Measurements from ENCODE around the gene LIN54.
"Not testable (repeated sequence)": the region's sequence is repeated elsewhere in the genome, so short reads cannot be mapped to it uniquely, and the experiment has no call there.

The LIN54 gene

GRCh38 chr4:82957045-82957444 lies 53.6 kb downstream of the LIN54 start:
- in situ Hi-C loops (cut with HindIII; ENCODE audit: low pct_unique_long_range_greater_than_20kb, low sequenced_read_pairs) = no loop called here
- DNase-seq (ENCODE audit: low read depth in 1 of 2, low spot score in 1 of 2) = no peak
- no peak for TF ChIP-seq JUND (IDR thresholded peaks at IDR 0.05; ENCODE audit: low read depth)

- DNase-seq (ENCODE audit: low read depth in 1 of 2, low spot score in 1 of 2) = no peak
- in situ Hi-C loops (cut with HindIII; ENCODE audit: low pct_unique_long_range_greater_than_20kb, low sequenced_read_pairs) = no loop called here
- TF ChIP-seq JUND (IDR thresholded peaks at IDR 0.05; ENCODE audit: low read depth) = no peak
Measured at GRCh38 chr4:82954212-82954611, 56.4 kb downstream of the LIN54 start.

GRCh38 chr4:82951196-82951595 lies 59.4 kb downstream of the LIN54 start:
- TF ChIP-seq JUND (IDR thresholded peaks at IDR 0.05; ENCODE audit: low read depth) = no peak
- no peak for DNase-seq (ENCODE audit: low read depth in 1 of 2, low spot score in 1 of 2)
- in situ Hi-C loops (cut with HindIII; ENCODE audit: low pct_unique_long_range_greater_than_20kb, low sequenced_read_pairs) = no loop called here

- no peak for DNase-seq (ENCODE audit: low read depth in 1 of 2, low spot score in 1 of 2)
- TF ChIP-seq JUND (IDR thresholded peaks at IDR 0.05; ENCODE audit: low read depth) = no peak
- in situ Hi-C loops (cut with HindIII; ENCODE audit: low pct_unique_long_range_greater_than_20kb, low sequenced_read_pairs) = no loop called here
Measured at GRCh38 chr4:82948647-82949204, 61.9 kb downstream of the LIN54 start.

GRCh38 chr4:82947498-82947897 lies 63.1 kb downstream of the LIN54 start:
- in situ Hi-C loops (cut with HindIII; ENCODE audit: low pct_unique_long_range_greater_than_20kb, low sequenced_read_pairs) = no loop called here

DNA sequence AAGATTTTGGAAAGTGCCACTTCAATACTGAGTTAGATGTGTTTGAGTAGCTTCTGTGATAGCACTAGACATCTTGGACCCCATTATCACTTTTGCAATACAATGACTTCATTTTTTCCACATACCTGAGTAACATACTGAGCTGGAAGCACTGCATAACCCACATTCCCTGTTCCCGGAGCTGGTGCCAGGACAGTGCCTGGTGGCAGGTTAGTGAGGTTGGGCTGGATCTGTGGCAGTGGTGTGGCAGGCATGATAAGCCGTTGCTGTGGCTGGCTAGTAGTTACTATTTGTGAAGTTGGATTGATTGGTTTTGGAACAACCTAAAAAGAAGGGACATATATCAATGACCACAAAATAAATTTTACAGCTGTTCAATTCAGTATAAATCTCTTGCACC lies 71.2 kb downstream of the LIN54 start:
- in situ Hi-C loops (cut with HindIII; ENCODE audit: low pct_unique_long_range_greater_than_20kb, low sequenced_read_pairs) = no loop called here
- TF ChIP-seq JUND (IDR thresholded peaks at IDR 0.05; ENCODE audit: low read depth) = no peak
- DNase-seq (ENCODE audit: low read depth in 1 of 2, low spot score in 1 of 2) = no peak

More at GRCh38 chr4:82947498-82947897, 63.1 kb downstream of the LIN54 start:
- no peak for DNase-seq (ENCODE audit: low read depth in 1 of 2, low spot score in 1 of 2)
- no peak for TF ChIP-seq JUND (IDR thresholded peaks at IDR 0.05; ENCODE audit: low read depth)

GRCh38 chr4:82934441-82934840 lies 76.2 kb downstream of the LIN54 start:
- in situ Hi-C loops (cut with HindIII; ENCODE audit: low pct_unique_long_range_greater_than_20kb, low sequenced_read_pairs) = no loop called here
- DNase-seq (ENCODE audit: low read depth in 1 of 2, low spot score in 1 of 2) = no peak
- TF ChIP-seq JUND (IDR thresholded peaks at IDR 0.05; ENCODE audit: low read depth) = no peak

DNA sequence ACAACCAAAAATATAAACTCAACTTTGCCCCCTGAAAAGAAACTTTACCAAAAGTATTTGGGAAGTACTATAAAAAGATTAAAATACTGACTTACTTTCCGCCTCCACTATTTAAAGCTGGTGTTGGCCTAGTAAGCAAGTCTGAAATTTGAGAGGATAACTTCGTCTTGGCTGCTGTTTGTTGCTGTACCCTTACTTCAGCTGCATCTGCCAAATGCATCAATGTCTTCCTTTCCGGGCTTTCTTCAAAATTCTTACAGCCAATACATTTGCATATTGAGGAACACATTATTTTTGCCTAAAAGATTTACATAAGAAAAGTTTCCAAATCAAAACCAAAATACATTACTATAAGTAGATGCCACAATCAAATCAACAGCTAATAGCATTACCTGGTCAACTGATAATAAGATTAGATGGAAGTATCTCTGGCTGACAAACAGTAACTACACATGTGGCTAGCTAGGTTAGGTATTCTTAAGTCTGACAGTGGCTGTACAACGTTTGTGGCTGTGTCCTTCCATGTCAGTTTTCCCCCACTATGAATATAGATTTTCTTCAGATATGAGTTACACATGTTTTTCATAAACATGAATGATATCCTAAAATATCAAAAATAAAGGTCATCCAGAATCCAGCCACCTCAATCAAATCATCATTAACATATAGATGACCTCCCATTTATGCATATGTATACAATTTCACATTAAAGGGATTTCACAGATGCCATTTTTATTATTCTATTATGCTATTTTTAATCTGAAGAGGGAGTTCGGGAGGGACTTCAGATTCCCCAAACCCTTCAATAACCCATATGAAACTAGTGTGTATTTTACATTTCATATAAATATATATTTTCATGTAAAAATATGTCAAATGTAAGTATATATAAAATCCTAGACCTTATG lies 79.5 kb downstream of the LIN54 start:
- no peak for TF ChIP-seq JUND (IDR thresholded peaks at IDR 0.05; ENCODE audit: low read depth)
- DNase-seq (ENCODE audit: low read depth in 1 of 2, low spot score in 1 of 2) = no peak
- in situ Hi-C loops (cut with HindIII; ENCODE audit: low pct_unique_long_range_greater_than_20kb, low sequenced_read_pairs) = no loop called here

DNA sequence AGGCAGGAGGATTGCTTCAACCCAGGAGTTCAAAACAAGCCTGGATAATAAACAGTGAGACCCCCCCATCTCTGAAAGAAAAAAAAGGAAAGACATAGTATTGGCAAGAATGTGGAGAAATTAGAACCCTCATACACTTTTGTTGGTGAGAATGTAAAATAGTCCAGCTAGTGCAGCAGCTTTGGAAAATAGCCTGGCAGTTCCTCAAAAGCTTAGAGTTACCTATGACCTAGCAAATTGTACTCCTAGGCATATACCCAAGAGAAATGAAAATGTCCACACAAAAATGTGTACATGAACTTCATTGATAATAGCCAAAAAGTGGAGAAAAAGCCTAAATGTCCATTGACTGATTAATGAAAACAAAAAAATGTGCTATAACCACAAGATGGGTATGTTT lies 88.8 kb downstream of the LIN54 start:
- DNase-seq (ENCODE audit: low read depth in 1 of 2, low spot score in 1 of 2) = no peak
- in situ Hi-C loops (cut with HindIII; ENCODE audit: low pct_unique_long_range_greater_than_20kb, low sequenced_read_pairs) = no loop called here
- no peak for TF ChIP-seq JUND (IDR thresholded peaks at IDR 0.05; ENCODE audit: low read depth)

DNA sequence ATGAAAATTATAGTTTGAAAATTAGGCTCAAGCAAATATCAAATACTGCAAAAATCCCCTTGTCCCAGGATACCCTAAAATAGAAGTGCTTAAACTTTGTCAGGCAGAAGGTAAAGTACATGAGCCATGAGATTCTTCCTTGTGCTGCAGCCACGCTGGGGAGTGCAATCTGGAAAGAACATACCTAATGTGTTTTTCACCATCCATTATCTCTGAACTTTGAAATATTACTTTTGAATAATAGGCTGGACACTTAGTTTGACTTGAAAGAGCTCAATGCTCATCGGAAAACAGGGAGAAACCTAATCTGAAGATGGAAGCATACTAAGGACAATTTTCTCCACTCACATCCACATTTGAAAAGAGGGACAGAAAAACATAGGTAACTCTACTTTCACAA lies 91.2 kb downstream of the LIN54 start:
- no peak for DNase-seq (ENCODE audit: low read depth in 1 of 2, low spot score in 1 of 2)
- in situ Hi-C loops (cut with HindIII; ENCODE audit: low pct_unique_long_range_greater_than_20kb, low sequenced_read_pairs) = no loop called here
- TF ChIP-seq JUND (IDR thresholded peaks at IDR 0.05; ENCODE audit: low read depth) = no peak

GRCh38 chr4:82918091-82918490 lies 92.5 kb downstream of the LIN54 start:
- no peak for TF ChIP-seq JUND (IDR thresholded peaks at IDR 0.05; ENCODE audit: low read depth)
- DNase-seq (ENCODE audit: low read depth in 1 of 2, low spot score in 1 of 2) = no peak
- in situ Hi-C loops (cut with HindIII; ENCODE audit: low pct_unique_long_range_greater_than_20kb, low sequenced_read_pairs) = no loop called here

DNA sequence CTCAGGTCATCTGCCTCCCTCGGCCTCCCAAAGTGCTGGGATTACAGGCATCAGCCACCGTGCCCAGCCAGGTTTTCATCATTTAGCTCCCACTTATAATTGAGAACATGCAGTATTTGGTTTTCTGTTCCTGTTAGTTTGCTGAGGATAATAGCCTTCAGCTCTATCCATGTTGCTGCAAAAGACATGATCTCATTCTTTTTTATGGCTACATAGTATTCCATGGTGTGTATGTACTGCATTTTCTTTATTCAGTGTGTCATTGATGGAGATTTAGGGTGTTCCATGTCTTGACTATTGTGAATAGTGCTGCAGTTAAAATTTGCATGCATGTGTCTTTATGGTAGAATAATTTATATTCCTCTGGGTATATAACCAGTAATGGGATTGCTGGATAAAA lies 96.7 kb downstream of the LIN54 start:
- DNase-seq (ENCODE audit: low read depth in 1 of 2, low spot score in 1 of 2); in situ Hi-C loops (cut with HindIII; ENCODE audit: low pct_unique_long_range_greater_than_20kb, low sequenced_read_pairs): not testable (repeated sequence)

DNA sequence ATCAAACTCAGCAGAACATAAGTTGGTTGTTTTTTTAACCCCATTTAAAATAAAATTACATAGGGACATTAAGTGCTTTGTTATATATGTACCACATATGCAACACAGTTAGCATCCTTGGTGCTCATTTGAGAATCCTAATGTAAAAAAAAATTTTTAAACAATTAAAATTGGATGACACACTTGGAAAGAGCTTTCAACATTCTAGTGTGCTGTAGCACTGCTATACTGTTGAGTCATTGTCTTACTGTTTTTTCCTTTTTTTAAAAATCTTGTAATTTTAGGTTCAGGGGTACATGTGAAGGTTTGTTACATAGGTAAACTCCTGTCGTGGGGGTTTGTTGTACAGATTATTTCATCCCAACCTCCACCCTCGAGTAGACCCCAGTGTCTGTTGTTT lies 97.3 kb downstream of the LIN54 start:
- no peak for TF ChIP-seq JUND (IDR thresholded peaks at IDR 0.05; ENCODE audit: low read depth)
- in situ Hi-C loops (cut with HindIII; ENCODE audit: low pct_unique_long_range_greater_than_20kb, low sequenced_read_pairs) = no loop called here
- DNase-seq (ENCODE audit: low read depth in 1 of 2, low spot score in 1 of 2) = no peak
